PC-9 (cell line): ENCODE measurements around the gene CCDC28B.

ENCODE experiments used
- EZH2 ChIP-seq: fragments of 200-600 bp; sonication (generic); IDR thresholded peaks from 2 replicates; pipeline ENCODE4 v1.8.0; 2017; ENCODE audit warnings: antibody characterized with exemption, low read depth
- TF ChIP-seq, protein P1 (sequence below): fragments of 200-600 bp; sonication (generic); conservative IDR thresholded peaks from 2 replicates; pipeline ENCODE4 v1.6.1; 2017; ENCODE audit warnings: mixed run types, antibody characterized with exemption, mild to moderate bottlenecking, moderate library complexity

DNA sequence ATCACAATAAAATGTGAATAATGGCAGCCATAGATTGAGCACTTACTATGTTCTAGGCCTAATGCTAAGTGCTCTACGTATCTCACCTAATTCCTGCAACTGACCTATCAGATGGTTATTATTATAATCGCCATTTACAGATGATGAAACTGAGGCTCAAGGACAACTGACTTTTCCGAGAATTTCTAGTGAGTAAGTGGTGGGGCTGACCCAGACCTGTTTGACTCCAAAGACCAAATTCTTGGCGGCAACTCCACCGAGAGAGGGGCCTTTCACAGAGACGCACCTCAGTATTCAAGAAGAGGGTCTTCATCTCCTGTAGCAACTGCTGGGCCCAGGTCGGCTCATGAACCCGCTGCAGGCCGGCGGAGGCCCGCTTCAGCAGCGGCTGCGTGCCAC is 21.2 kb downstream of the CCDC28B start:
- TF ChIP-seq, protein P1, sequence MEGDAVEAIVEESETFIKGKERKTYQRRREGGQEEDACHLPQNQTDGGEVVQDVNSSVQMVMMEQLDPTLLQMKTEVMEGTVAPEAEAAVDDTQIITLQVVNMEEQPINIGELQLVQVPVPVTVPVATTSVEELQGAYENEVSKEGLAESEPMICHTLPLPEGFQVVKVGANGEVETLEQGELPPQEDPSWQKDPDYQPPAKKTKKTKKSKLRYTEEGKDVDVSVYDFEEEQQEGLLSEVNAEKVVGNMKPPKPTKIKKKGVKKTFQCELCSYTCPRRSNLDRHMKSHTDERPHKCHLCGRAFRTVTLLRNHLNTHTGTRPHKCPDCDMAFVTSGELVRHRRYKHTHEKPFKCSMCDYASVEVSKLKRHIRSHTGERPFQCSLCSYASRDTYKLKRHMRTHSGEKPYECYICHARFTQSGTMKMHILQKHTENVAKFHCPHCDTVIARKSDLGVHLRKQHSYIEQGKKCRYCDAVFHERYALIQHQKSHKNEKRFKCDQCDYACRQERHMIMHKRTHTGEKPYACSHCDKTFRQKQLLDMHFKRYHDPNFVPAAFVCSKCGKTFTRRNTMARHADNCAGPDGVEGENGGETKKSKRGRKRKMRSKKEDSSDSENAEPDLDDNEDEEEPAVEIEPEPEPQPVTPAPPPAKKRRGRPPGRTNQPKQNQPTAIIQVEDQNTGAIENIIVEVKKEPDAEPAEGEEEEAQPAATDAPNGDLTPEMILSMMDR: no peak
- no peak for TF ChIP-seq EZH2
